Measurements from ENCODE around the gene PXN. TPM values are rescaled to one million over a fixed set of nuclear protein-coding genes. Genes with fewer than 3 reads are reported as not detected.

PXN gene
- total and polyA plus RNA-seq, 2 of the 13 experiments (the other 11 are each of a cell fraction or from before 2014, with no cell fraction given) = 13.6 to 14.2 TPM

DNA sequence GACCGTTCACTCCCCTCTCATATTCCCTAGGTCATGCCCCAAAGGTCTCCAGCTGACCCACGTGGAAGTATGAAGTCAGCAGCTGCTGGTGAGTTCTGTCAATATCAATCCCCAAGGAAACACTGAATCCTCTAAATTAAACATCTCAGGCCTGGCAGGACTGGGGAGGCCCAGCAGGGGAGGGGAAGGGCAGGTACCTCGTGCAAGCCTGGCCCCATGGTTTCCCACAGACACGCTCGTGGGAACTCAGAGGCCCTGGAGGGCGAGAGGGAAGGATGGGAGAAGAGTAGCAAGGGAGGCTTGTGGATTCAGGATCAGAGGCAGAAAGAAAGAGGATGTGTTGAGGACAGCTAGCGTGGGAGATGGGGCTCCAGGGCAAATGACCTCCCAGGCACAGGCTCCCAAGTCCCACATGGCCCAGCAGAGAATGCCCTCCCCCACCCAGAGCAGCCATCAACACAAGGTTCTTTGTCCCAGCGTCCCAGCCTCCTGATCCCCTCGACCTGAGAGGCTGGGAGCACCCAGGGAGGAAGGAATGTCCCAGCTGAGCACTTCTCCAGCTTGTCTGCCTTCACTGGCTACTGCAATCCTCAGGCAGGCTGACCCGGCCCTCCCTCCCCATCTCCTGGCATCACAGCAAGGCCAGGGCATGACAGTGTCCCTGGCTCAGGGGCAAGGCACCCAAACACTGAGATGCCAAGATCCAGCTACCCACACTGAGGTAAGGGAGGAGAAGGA is 44.5 kb downstream of the PXN start:
- H3K27me3 ChIP-seq (ENCODE audit: control insufficient read depth in 1 of 2, insufficient read depth in 2 of 2, low read length in 2 of 2) = no peaks in the 10 kb centered on the region; a peak in 1 of 5 replicates
- H3K4me2 ChIP-seq (ENCODE audit: low read depth, low read length) = peak overlapping the region; percentile 11; the same call in 1 of the 2 replicates
- no peak overlapping the region for H3K4me3 ChIP-seq (replicated peaks in 1 of 3; ENCODE audit: insufficient read depth in 1 of 3, low read depth in 2 of 3, low read length in 3 of 3)
- H3K9me3 ChIP-seq (ENCODE audit: low read length) = no peaks in the 10 kb centered on the region
- ChIA-PET POLR2A (interaction anchor here (1.0 to 8.2 kb wide), 5 partner anchors 8 to 71 kb away, joined by 3 to 115 read pairs (median 30); partner anchors contain the start of genes RNU4-1, RNU4-2 and RPLP0), CTCF (ENCODE audit: low intra/inter-chr PET ratio, low total read pairs) (no interaction called here)
- H3K36me3 ChIP-seq (replicated peaks in 1 of 2; ENCODE audit: control insufficient read depth in 1 of 2, insufficient read depth in 2 of 2, low read length in 2 of 2) = peaks cover 13 to 24% of the 10 kb centered on the region in 2 experiments; a peak in 4 of 5 replicates
- H4K20me1 ChIP-seq (ENCODE audit: insufficient read depth, low read length) = no peaks in the 10 kb centered on the region
- peaks cover under 1% of the 10 kb centered on the region for H3K79me2 ChIP-seq (ENCODE audit: insufficient read depth, low read length)
- H2AFZ ChIP-seq (ENCODE audit: low read length) = no peak overlapping the region
- intact Hi-C loops (cut with micrococcal nuclease; ENCODE audit: unreplicated experiment) = no loop called here
- BruUV-seq (replicated peaks) = no TSS peak
- WGBS (ENCODE audit: low lambda C conversion rate) = 38% methylated on average over 9 of the region's 10 CpGs
- DNase-seq (ENCODE audit: low spot score) (peak; percentile 63), FAIRE-seq (peak; percentile 57), ATAC-seq (peak; percentile 33)
- H3K4me1 ChIP-seq (ENCODE audit: insufficient read depth, low read length) = peaks cover 58% of the 10 kb centered on the region
- in situ Hi-C loops (cut with HindIII; ENCODE audit: extremely low pct_ligation_motif_present, low pct_unique_long_range_greater_than_20kb) = no loop called here
- peak overlapping the region; percentile 28 for H3K9ac ChIP-seq (ENCODE audit: insufficient read depth, low read depth, low read length)
- H3K27ac ChIP-seq (ENCODE audit: extremely low read length, insufficient read depth, low read length) = peak overlapping the region; percentile 55
- TF ChIP-seq ZNF329 (CRISPR knock-in tag; IDR thresholded peaks at IDR 0.05; ENCODE audit: low read depth) (no peak), ZKSCAN1 (IDR thresholded peaks at IDR 0.05; ENCODE audit: low read length) (no peak), HDAC1 (CRISPR knock-in tag; IDR thresholded peaks at IDR 0.05) (no peak), SUZ12 (IDR thresholded peaks at IDR 0.05; ENCODE audit: low read depth, low read length) (no peak), PRPF4 (IDR thresholded peaks at IDR 0.05; ENCODE audit: low read depth, low read length, poor library complexity, severe bottlenecking) (no peak)
- TF ChIP-seq, protein P1, sequence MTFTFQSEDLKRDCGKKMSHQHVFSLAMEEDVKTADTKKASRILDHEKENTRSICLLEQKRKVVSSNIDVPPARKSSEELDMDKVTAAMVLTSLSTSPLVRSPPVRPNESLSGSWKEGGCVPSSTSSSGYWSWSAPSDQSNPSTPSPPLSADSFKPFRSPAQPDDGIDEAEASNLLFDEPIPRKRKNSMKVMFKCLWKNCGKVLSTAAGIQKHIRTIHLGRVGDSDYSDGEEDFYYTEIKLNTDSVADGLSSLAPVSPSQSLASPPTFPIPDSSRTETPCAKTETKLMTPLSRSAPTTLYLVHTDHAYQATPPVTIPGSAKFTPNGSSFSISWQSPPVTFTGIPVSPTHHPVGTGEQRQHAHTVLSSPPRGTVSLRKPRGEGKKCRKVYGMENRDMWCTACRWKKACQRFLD (CRISPR knock-in tag; IDR thresholded peaks at IDR 0.05; ENCODE audit: borderline replicate concordance) = no peak
- TF ChIP-seq, protein P2, sequence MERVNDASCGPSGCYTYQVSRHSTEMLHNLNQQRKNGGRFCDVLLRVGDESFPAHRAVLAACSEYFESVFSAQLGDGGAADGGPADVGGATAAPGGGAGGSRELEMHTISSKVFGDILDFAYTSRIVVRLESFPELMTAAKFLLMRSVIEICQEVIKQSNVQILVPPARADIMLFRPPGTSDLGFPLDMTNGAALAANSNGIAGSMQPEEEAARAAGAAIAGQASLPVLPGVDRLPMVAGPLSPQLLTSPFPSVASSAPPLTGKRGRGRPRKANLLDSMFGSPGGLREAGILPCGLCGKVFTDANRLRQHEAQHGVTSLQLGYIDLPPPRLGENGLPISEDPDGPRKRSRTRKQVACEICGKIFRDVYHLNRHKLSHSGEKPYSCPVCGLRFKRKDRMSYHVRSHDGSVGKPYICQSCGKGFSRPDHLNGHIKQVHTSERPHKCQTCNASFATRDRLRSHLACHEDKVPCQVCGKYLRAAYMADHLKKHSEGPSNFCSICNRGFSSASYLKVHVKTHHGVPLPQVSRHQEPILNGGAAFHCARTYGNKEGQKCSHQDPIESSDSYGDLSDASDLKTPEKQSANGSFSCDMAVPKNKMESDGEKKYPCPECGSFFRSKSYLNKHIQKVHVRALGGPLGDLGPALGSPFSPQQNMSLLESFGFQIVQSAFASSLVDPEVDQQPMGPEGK (CRISPR knock-in tag; IDR thresholded peaks at IDR 0.05) = peak; percentile 23; the same call in 1 of the 2 replicates
- TF ChIP-seq, protein P3, sequence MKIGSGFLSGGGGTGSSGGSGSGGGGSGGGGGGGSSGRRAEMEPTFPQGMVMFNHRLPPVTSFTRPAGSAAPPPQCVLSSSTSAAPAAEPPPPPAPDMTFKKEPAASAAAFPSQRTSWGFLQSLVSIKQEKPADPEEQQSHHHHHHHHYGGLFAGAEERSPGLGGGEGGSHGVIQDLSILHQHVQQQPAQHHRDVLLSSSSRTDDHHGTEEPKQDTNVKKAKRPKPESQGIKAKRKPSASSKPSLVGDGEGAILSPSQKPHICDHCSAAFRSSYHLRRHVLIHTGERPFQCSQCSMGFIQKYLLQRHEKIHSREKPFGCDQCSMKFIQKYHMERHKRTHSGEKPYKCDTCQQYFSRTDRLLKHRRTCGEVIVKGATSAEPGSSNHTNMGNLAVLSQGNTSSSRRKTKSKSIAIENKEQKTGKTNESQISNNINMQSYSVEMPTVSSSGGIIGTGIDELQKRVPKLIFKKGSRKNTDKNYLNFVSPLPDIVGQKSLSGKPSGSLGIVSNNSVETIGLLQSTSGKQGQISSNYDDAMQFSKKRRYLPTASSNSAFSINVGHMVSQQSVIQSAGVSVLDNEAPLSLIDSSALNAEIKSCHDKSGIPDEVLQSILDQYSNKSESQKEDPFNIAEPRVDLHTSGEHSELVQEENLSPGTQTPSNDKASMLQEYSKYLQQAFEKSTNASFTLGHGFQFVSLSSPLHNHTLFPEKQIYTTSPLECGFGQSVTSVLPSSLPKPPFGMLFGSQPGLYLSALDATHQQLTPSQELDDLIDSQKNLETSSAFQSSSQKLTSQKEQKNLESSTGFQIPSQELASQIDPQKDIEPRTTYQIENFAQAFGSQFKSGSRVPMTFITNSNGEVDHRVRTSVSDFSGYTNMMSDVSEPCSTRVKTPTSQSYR (CRISPR knock-in tag; IDR thresholded peaks at IDR 0.05; ENCODE audit: borderline replicate concordance) = peak; percentile 82; the same call in 1 of the 2 replicates
- TF ChIP-seq, protein P4, sequence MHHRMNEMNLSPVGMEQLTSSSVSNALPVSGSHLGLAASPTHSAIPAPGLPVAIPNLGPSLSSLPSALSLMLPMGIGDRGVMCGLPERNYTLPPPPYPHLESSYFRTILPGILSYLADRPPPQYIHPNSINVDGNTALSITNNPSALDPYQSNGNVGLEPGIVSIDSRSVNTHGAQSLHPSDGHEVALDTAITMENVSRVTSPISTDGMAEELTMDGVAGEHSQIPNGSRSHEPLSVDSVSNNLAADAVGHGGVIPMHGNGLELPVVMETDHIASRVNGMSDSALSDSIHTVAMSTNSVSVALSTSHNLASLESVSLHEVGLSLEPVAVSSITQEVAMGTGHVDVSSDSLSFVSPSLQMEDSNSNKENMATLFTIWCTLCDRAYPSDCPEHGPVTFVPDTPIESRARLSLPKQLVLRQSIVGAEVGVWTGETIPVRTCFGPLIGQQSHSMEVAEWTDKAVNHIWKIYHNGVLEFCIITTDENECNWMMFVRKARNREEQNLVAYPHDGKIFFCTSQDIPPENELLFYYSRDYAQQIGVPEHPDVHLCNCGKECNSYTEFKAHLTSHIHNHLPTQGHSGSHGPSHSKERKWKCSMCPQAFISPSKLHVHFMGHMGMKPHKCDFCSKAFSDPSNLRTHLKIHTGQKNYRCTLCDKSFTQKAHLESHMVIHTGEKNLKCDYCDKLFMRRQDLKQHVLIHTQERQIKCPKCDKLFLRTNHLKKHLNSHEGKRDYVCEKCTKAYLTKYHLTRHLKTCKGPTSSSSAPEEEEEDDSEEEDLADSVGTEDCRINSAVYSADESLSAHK (CRISPR knock-in tag; IDR thresholded peaks at IDR 0.05; ENCODE audit: borderline replicate concordance) = no peak
- TF ChIP-seq, protein P5, sequence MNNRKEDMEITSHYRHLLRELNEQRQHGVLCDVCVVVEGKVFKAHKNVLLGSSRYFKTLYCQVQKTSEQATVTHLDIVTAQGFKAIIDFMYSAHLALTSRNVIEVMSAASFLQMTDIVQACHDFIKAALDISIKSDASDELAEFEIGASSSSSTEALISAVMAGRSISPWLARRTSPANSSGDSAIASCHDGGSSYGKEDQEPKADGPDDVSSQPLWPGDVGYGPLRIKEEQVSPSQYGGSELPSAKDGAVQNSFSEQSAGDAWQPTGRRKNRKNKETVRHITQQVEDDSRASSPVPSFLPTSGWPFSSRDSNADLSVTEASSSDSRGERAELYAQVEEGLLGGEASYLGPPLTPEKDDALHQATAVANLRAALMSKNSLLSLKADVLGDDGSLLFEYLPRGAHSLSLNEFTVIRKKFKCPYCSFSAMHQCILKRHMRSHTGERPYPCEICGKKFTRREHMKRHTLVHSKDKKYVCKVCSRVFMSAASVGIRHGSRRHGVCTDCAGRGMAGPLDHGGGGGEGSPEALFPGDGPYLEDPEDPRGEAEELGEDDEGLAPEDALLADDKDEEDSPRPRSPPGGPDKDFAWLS (CRISPR knock-in tag; IDR thresholded peaks at IDR 0.05; ENCODE audit: borderline replicate concordance) = no peak

All from HepG2 (cell line).